NCI-H446 treated with DMSO at 0.1 percent for 48 hours (cell line): ENCODE measurements around the gene CHRD.

Experiments
- DNase-seq: peaks from one replicate; lab custom pipeline; 2025; lab: John Stamatoyannopoulos, UW

The CHRD gene

GRCh38 chr3:184346480-184347190 lies 33.2 kb upstream of the CHRD start:
- no peak for DNase-seq

DNA sequence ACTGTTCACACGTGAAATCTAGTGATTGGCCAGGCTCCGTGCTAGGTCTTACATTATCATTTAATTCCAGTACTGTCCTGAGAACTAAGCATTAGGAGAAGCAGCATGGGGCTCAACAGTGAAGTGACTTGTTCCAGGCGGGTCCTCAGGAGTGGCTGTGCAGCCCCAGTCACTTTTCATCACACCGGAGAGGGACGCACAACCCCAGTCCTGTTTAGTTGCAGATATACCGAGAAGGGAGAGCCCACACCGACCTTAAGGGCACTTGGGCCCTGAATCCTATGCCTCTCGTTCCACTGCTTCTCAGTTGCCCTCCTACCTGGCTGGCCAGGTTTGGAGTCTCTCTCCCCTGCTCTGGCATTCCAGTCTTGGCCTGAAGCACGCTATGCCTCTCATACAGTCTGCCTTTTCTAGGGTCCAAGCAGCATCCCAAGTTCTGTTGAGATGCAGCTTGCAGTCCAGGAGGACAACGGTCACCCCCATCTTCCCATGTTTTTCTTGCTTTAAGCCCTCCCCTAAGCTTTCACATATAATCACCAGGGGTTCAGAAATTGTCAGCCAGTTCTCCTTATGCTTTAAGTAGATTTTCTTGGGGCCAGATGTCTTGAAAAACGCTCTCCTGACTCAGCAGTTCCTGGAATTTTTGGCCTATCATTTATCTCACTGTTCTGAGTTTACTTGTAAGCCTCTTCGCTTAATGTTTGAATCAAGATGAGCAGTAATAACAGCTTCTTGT lies 32.4 kb upstream of the CHRD start:
- no peak for DNase-seq

DNA sequence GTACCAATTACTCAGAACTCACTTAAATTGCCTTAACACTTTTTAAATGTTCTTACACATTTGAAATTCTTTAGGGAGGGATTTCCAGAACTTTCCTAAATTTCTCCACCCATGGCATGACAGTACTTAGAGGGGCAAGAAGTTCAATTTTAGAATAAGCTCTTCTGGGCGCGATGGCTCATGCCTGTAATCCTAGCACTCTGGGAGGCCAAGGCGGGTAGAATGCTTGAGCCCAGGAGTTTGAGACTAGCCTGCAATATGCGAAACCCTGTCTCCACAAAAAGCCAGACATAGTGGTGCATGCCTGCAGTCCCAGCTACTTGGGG lies 31.8 kb upstream of the CHRD start:
- DNase-seq = no peak

GRCh38 chr3:184349563-184350470 lies 30.0 kb upstream of the CHRD start:
- DNase-seq = no peak

- no peak for DNase-seq
Measured at GRCh38 chr3:184350618-184351017, 29.2 kb upstream of the CHRD start.

GRCh38 chr3:184351511-184352148 lies 28.2 kb upstream of the CHRD start:
- no peak for DNase-seq

DNA sequence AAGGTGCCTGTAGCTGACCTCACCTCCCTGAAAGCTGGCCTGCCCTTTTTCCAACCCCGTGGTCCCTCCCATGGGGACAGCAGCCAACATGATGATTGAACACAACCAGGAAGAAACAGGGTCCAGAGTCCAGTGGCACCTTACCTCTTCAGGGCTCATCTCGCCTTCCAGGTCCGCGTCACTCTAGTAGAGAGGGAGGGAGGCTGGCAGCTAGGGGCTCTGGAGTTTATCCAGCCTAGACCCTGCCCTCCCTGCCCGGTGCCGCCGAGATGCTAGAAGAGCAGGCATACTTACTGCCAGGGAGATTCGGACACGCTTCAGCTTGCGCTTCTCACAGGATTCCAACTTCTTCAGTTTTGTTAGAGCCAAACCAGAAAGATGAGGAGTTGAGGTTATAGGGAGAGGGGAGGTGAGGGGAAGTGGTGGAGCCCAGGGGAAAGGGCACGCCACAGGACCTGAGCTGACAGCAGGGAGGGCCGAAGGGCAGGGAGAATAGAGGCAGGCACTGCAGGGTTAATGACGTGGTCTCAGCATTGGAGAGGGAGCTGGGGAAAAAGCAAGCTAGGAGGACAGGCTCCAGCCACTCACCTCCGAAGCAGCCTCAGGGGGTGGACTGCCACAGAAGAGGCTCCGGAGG lies 27.6 kb upstream of the CHRD start:
- DNase-seq = no peak

- no peak for DNase-seq
Measured at GRCh38 chr3:184352897-184353545, 26.8 kb upstream of the CHRD start.

- DNase-seq = no peak
Measured at GRCh38 chr3:184353546-184353941, 26.3 kb upstream of the CHRD start.

DNA sequence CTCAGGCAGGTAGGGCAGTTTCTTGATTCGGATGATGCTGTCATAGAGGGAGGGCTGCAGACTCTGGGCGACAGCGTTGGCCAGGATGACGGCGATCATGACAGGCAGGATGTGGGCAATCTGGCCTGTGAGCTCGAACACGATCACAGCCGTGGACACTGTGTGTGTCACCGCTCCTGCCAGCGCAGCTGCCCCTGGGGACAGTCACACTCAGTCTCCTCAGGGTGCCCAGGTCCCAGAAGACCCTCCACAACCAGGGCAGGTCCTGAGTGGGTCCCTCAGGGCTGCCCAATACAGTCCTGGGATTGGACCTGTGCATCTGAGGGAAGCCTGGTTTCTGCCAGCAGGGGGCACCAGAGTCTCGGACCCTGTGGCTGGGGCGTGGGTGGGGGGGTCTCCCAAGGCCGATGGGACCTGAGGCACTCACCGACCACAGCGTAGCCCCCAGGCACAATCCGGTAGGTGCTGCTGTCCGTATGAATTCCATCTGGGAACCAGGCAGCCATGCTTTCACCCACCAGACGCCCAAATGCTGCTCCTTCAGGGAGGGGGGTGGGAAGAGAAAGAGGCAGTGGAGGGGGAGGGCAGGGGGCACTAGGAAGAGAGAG lies 25.6 kb upstream of the CHRD start:
- DNase-seq = no peak

GRCh38 chr3:184354754-184355153 lies 25.1 kb upstream of the CHRD start:
- DNase-seq = no peak

DNA sequence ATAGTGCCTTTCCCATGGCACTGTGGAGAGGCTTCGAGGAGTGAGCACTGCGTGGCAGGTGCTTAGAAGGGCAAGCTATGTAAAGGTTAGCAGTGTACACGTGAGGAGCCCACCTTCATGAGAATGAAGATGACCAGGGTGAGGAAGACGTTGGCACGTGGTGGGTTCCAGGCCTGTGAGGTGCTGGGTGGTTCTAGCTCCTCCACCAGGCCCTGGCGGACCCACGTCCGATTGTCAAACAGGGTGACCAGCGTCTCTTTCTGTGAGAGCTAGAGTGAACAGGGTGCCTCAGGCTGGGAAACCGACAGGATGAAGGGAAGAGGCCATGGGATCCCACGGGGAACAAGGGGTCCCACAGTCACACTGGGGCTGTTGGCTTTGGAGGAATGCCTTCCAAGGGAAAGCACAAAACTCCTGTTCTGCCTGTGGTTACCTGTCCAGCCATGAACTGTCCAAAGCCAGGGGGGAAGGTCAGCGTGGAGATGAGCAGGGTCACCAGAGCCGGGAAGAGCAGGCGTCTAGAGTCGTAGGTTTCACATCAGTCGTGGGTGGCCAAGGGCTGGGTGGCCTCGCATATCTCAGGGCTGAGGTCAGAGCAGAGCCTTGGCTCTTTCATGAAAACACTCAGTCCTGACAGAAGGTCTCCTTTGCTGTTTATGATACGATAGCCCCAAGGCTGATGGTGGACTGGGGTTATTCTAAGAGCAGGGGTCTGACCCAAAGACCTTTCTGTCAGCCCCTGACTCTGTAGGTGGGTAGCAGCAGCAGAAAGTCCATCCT lies 24.4 kb upstream of the CHRD start:
- no peak for DNase-seq

- no peak for DNase-seq
Measured at GRCh38 chr3:184357248-184358123, 22.4 kb upstream of the CHRD start.

DNA sequence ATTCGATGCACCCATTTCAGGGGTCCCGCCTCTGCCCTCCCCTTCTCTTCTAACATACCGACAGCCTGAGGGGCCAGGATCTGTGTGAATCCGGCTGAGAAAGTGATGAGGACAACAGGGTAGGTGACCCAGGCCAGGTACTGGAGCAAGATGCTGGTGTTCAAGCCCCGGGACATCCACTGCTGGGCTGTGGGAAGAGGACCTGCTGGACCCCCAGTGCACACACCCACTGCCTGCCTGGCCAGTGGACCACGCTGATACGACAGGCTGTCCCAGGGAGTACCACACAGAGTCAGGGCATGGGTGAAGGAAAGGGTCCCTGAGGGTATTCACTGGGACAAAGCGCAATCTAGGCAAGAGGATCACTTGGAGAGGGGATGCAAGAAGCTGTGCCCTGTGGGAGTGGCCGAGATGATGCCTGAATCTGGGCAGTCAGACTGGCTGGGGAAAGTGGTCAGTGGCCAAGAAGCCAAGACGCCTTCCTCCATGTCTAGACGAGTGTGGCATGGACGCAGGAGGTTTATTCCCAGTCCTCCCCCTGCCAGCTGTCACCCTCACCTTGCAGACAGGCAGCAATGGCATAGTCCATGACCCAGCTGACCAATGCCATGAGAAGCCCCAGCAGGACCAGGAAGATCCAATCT lies 21.6 kb upstream of the CHRD start:
- DNase-seq = no peak

DNA sequence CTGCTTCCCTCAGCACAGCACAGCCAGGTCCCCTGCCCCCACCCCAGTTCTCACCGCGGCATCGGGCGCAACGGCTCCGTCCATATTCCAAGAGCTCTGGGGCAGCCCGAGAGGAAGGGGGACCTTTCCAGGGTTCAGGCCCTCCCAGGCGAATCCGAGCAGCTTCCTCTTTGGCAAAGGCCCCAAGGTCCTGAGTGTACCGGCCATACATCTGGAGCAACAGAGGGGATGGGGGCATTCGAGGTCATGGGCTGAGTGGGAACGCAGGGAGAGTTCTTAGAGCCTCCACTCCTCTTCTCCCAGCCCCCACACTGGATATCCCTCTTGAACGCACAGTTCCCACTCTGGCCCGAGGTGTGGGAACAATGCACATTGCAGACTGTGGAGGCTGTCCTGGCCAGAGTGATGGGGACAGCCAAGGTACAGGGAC lies 20.9 kb upstream of the CHRD start:
- DNase-seq = no peak

DNA sequence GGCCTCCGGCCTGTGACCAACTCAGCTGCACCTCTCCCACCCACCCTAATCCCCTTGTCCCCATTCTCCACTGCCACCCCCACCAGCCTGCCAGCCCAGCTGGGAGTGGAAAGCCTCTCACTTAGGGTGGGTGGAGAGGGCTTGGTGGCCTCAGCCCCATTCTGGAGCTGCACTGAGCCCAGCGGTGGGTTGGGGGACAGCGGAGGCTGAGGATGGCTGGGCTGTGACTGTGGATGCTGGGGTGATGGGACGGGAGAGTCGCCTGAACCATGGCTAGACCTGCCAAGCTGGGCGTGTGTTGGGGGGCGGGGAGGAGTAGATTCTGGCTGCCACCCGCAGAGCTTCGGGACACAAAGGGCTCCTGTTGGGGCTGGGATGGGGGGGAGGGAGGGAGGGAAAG lies 20.2 kb upstream of the CHRD start:
- DNase-seq = no peak

- no peak for DNase-seq
Measured at GRCh38 chr3:184360070-184360928, 19.6 kb upstream of the CHRD start.
